ENCODE data around the gene TBC1D12. TPM values are rescaled to one million over a fixed set of nuclear protein-coding genes. Genes with fewer than 3 reads are reported as not detected.
"Not testable (repeated sequence)": the region's sequence is repeated elsewhere in the genome, so short reads cannot be mapped to it uniquely, and the experiment has no call there.

Gene TBC1D12
- total RNA-seq, 2 experiments from 2014 or later = 0.20 TPM

DNA sequence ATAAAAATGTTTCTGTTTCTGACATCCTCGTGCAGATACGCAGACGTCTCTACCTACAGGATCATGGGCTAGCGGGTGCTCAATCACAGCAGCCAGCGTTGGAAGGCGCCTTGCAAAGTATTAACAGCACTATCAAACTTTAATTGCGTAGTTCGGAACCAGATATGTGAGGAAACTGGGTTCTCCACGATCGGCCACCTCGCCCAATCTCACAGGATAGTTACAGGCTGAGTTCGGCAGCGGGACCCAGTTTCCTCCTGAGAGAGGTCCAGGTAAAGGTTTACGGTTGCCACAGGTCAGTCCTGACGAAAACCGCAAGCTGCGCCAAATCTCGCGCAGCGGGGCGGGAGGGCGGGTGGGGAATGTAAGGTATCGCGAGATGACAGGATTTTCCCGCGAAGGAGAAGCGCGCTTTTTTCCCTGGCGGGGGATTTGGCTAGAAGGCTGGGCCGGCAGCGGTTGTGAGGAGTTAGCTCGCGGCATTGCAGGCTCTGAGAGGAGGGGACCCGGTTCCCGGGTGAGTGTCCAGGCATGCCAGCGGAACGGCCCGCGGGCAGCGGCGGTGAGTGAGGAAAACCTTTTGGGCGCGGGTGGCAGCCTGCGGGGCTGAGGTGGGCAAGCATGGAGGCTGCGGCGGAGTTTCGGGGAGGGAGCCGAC lies 143.2 kb downstream of the TBC1D12 start, which contains the start of gene HELLS:
Gene HELLS (plus strand): TSS at position 398 of the 658 bp plus-strand sequence. CDS start 134 bp downstream, at position 532.
- Mint-ChIP-seq H3K4me1 (ENCODE audit: low read depth) (peaks cover 14% of the 10 kb centered on the region), H3K36me3 (ENCODE audit: low read depth) (peaks cover 28% of the 10 kb centered on the region), H3K27ac (peak within 1 kb of the TSS; percentile 95), H3K27me3 (peaks cover 2% of the 10 kb centered on the region), H3K4me3 (peak within 1 kb of the TSS; percentile 96), H3K9me3 (no peaks in the 10 kb centered on the region)
- TF ChIP-seq, protein P1, sequence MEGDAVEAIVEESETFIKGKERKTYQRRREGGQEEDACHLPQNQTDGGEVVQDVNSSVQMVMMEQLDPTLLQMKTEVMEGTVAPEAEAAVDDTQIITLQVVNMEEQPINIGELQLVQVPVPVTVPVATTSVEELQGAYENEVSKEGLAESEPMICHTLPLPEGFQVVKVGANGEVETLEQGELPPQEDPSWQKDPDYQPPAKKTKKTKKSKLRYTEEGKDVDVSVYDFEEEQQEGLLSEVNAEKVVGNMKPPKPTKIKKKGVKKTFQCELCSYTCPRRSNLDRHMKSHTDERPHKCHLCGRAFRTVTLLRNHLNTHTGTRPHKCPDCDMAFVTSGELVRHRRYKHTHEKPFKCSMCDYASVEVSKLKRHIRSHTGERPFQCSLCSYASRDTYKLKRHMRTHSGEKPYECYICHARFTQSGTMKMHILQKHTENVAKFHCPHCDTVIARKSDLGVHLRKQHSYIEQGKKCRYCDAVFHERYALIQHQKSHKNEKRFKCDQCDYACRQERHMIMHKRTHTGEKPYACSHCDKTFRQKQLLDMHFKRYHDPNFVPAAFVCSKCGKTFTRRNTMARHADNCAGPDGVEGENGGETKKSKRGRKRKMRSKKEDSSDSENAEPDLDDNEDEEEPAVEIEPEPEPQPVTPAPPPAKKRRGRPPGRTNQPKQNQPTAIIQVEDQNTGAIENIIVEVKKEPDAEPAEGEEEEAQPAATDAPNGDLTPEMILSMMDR (IDR thresholded peaks at IDR 0.05) = no peak
- ATAC-seq (peak; percentile 84), DNase-seq (peak; percentile 83)
- intact Hi-C loops (cut with micrococcal nuclease) = no loop called here
- ChIA-PET POLR2A (interaction anchor here (0.6 to 1.5 kb wide), 7 partner anchors 9 to 1036 kb away, joined by 3 to 4 read pairs (median 3); partner anchors contain the start of gene NOC3L), CTCF (no interaction called here)

DNA sequence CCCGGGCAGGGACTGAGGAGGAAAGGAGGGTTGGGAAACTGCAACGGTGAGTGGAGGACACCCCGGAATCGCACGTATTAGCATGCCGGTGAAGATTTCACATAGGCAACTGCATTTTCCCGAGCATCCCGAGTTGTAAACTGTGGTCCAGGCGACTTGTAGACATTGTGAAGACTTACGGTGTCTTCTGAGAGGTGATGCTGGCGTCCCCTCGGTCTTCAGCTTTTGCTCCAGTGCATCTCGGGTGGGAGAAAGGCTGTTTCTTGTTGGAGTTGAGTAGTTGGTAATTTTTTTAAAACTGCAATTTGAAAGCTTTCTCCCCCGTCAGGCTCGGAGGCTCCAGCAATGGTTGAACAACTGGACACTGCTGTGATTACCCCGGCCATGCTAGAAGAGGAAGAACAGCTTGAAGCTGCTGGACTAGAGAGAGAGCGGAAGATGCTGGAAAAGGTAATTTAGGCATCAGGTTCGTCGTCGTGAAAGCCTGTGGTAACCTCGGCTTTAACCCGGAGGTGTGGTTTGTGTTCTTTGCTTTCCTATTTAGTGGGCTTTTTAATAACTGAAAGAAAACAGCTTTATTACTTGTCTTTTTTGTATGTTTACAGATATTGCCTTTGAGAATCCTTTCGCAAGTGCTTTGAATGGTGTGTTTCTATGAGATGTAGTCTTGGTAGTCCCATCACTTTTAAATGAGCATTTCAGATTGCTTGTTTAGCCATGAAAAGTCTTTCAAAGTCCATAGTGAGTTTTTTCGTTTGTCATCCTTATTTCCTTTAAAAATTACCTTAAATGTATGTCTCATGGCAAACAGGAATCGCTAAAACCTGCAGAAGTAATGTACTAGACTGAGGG lies 143.9 kb downstream of the TBC1D12 start:
- peak overlapping the region; percentile 95 for H3K27ac Mint-ChIP-seq
- intact Hi-C loops (cut with micrococcal nuclease) = no loop called here
- DNase-seq = peak; percentile 8
- peaks cover 32% of the 10 kb centered on the region for H3K36me3 Mint-ChIP-seq (ENCODE audit: low read depth)
- CTCF ChIA-PET = interaction anchor here (1.0 kb wide), 1 partner anchor 10 kb away, joined by 3 read pairs; no protein-coding TSS in a partner anchor
- peaks cover 14% of the 10 kb centered on the region for H3K4me1 Mint-ChIP-seq (ENCODE audit: low read depth)
- ATAC-seq = peak; percentile 7
- POLR2A ChIA-PET = interaction anchor here (0.6 to 1.5 kb wide), 8 partner anchors 9 to 1578 kb away, joined by 3 to 4 read pairs (median 3); no protein-coding TSS in a partner anchor
- H3K4me3 Mint-ChIP-seq = peak overlapping the region; percentile 96
- H3K9me3 Mint-ChIP-seq = no peaks in the 10 kb centered on the region
- H3K27me3 Mint-ChIP-seq = peaks cover 2% of the 10 kb centered on the region
- TF ChIP-seq, protein P1 (IDR thresholded peaks at IDR 0.05) = no peak

DNA sequence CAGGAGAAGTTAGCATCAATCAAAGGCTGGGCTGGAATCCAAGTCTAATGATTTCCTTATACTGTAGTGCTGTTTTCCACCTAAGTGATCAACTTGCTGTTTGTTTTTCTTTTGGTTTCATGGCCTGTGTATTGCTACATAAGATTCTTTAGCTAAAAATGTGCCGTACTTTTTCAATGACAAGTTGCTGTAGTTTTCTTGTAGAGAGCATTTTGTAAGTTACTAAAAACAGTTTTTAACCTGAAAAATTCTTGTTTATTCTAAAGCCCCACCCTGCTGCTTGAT lies 144.5 kb downstream of the TBC1D12 start:
- ChIA-PET POLR2A (interaction anchor here (0.6 to 1.8 kb wide), 5 partner anchors 9 to 1578 kb away, joined by 3 to 4 read pairs (median 3); no protein-coding TSS in a partner anchor), CTCF (interaction anchor here (1.0 kb wide), 1 partner anchor 9 kb away, joined by 3 read pairs; no protein-coding TSS in a partner anchor)
- TF ChIP-seq, protein P1 (IDR thresholded peaks at IDR 0.05) = no peak
- no peak for ATAC-seq
- H3K4me1 Mint-ChIP-seq (ENCODE audit: low read depth) = peaks cover 14% of the 10 kb centered on the region
- no peaks in the 10 kb centered on the region for H3K9me3 Mint-ChIP-seq
- no peaks in the 10 kb centered on the region for H3K27me3 Mint-ChIP-seq
- DNase-seq = no peak
- H3K36me3 Mint-ChIP-seq (ENCODE audit: low read depth) = peaks cover 32% of the 10 kb centered on the region
- intact Hi-C loops (cut with micrococcal nuclease) = no loop called here
- H3K4me3 Mint-ChIP-seq = peak overlapping the region; percentile 96
- peak overlapping the region; percentile 95 for H3K27ac Mint-ChIP-seq

DNA sequence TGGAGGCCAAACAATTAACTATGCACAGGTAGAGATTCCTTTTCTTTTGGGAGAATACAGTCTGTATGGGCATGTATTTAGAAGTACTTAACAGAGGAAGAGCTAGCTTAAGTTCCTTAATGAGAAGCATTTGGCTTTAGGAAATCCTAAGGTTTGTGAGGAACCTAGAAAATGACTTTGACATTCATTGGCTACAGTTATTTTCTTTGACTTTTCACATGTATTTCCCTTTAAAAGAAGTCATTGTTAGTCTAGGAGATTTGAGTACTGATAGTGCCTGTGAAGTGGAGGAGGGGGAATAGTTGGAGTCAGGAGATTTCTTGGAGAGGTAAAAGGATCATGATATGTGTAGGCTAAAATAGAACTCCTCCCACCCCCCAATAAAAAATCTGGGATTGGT lies 146.9 kb downstream of the TBC1D12 start:
- no peaks in the 10 kb centered on the region for H3K27me3 Mint-ChIP-seq
- ATAC-seq = no peak
- peaks cover 37% of the 10 kb centered on the region for H3K36me3 Mint-ChIP-seq (ENCODE audit: low read depth)
- no peak overlapping the region for H3K4me3 Mint-ChIP-seq
- H3K4me1 Mint-ChIP-seq (ENCODE audit: low read depth) = peaks cover 14% of the 10 kb centered on the region
- CTCF ChIA-PET = no interaction called here
- H3K9me3 Mint-ChIP-seq = no peaks in the 10 kb centered on the region
- TF ChIP-seq, protein P1 (IDR thresholded peaks at IDR 0.05) = no peak
- no peak for DNase-seq
- POLR2A ChIA-PET = interaction anchor here (1.0 to 1.4 kb wide), 3 partner anchors 11 to 52 kb away, joined by 3 to 4 read pairs (median 3); no protein-coding TSS in a partner anchor
- no peak overlapping the region for H3K27ac Mint-ChIP-seq
- intact Hi-C loops (cut with micrococcal nuclease) = no loop called here

DNA sequence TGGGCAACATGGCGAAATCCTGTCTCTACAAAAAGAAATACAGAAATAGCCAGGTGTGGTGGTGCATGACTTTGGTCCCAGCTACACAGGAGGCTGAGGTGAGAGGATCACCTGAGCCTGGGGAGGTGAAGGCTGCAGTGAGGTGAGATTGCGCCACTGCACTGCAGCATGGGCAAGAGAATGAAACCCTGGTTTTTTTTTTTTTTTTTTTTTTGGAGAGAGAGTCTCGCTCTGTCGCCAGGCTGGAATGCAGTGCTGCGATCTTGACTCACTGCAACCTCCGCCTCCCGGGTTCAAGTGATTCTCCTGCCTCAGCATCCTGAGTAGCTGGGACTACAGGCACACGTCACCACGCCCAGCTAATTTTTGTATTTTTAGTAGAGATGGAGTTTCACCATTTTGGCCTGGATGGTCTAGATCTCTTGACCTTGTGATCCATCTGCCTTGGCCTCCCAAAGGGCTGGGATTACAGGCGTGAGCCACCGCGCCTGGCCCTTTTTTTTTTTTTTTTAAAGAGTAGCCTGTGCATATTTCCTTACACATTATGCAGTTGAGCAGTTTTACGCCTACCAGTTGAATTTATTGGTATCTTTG lies 165.5 kb downstream of the TBC1D12 start:
- ATAC-seq; H3K27me3 Mint-ChIP-seq; H3K27ac Mint-ChIP-seq; intact Hi-C loops (cut with micrococcal nuclease); H3K4me1 Mint-ChIP-seq (ENCODE audit: low read depth); DNase-seq; CTCF ChIA-PET; H3K4me3 Mint-ChIP-seq; H3K9me3 Mint-ChIP-seq: not testable (repeated sequence)
- H3K36me3 Mint-ChIP-seq (ENCODE audit: low read depth) = peaks cover 55% of the 10 kb centered on the region
- POLR2A ChIA-PET = interaction anchor here (0.6 to 3.1 kb wide), 3 partner anchors 12 to 1767 kb away, joined by 3 to 11 read pairs (median 3); no protein-coding TSS in a partner anchor

All from activated CD8-positive, alpha-beta T cell treated with anti-CD3 and anti-CD28 coated beads for 36 hours (primary cell).